ENCODE data around the gene TBC1D5.
"Not testable (repeated sequence)": the region's sequence is repeated elsewhere in the genome, so short reads cannot be mapped to it uniquely, and the experiment has no call there.

TBC1D5 gene

DNA sequence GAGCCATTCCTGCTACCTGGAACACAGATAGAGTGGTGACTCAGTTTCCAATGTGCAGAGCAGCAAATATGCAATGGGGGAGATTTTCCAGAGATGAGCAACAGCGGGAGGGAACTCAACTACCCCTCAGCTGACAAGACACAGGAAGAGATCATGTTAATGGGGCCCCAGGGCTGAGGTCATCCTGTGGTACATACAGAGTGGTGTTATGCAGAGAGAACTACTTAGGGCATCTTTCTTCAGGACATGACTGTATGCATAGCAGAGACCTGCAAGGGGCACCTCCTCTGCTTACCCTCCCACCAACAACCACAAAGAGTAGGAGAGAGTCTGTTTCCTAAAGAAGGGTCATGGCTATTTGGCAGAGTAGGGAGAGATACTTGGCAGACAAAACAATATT is 6.8 kb upstream of the TBC1D5 start:
- no peak for DNase-seq (ENCODE audit: low read depth in 3 of 3)

GRCh38 chr3:17747890-17748247 is 5.4 kb upstream of the TBC1D5 start:
- DNase-seq (ENCODE audit: low read depth in 3 of 3), result no peak

- DNase-seq (ENCODE audit: low read depth in 3 of 3), result no peak
Observed at GRCh38 chr3:17747174-17747889, 4.9 kb upstream of the TBC1D5 start.

DNA sequence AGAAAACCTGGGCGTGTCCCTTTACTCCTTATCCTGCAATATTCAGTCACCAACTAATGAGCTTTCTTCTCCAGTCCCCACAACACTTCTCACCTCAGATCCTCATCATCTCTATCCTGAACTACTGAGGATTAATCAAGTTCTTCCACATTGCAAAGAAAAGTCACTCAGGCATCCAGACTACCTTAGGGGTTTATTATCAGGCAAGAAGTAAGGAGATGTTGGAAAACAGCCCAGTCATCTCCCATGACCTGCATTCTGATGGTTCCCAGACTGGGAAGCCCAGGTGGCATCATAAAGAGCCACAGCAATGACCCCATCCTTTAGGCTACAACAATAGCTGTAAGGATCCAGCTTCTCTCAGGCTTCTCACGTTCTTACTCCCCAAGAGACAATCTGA is 3.5 kb upstream of the TBC1D5 start:
- no peak for DNase-seq (ENCODE audit: low read depth in 3 of 3)

DNA sequence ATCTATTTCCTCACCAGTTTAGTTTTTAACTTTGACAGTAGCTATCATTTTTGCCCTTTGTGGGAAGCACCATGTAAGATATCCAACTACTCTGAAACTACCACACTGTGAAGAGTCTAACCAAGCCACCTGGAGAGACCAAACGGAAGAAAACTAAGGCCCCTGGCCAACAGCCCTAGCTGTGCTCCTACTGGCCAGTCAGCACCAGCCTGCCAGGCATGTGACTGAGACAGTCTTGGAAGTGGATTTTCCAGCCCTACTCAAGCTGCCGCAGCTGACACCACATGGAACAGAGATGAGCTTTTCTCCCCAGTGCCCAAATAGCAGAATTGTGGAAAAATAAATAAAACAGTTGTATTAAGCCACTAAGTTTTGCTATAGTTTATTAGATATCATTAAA is 2.9 kb upstream of the TBC1D5 start:
- no peak for DNase-seq (ENCODE audit: low read depth in 3 of 3)

GRCh38 chr3:17744693-17745092 is 2.3 kb upstream of the TBC1D5 start:
- DNase-seq (ENCODE audit: low read depth in 3 of 3), result no peak

GRCh38 chr3:17743658-17743995 is 1.2 kb upstream of the TBC1D5 start:
- DNase-seq (ENCODE audit: low read depth in 3 of 3), result no peak

- no peak for DNase-seq (ENCODE audit: low read depth in 3 of 3)
Observed at GRCh38 chr3:17742880-17743657, 638 bp upstream of the TBC1D5 start.

- no peak for DNase-seq (ENCODE audit: low read depth in 3 of 3)
Observed at GRCh38 chr3:17741621-17742101, 770 bp downstream of the TBC1D5 start.

DNA sequence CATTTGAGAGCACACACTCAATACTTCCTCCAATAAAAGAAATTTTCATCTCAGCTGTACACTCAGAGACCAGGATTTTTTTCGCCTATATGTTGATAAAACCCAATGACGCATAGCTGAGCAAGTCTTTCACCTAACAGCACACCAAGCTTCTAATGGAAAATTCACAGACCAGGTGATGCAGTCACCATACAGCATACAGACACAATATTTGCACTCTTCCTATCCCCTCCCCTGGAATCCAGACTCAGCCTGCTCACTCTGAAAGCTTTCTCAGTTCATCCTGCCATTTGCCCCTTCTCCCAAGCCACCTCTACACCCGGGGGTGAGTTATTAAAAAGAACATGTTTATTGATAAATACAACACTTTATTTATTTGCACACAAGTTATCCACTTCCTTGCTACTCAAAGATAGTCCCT is 1.7 kb downstream of the TBC1D5 start:
- no peak for DNase-seq (ENCODE audit: low read depth in 3 of 3)

DNA sequence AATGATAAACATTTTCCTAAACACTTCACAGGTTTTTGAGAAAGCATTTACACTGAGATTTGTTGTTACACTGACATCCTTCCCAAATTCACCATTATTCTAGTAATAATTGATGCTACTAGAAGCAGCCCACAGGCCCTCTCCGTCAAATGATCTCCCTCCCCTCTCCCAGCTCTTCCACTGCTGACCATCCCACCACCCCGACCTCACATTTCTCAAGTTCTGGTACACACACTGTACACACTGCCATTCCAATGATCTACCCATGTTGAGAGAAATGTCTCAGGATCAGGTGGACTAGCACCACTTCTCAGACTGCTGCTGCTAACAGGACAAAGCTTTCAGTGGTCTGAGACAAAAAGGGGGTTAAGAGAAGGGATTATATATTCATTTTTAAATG is 3.5 kb downstream of the TBC1D5 start:
- DNase-seq (ENCODE audit: low read depth in 3 of 3), result no peak

- no peak for DNase-seq (ENCODE audit: low read depth in 3 of 3)
Observed at GRCh38 chr3:17738219-17738618, 4.2 kb downstream of the TBC1D5 start.

- no peak for DNase-seq (ENCODE audit: low read depth in 3 of 3)
Observed at GRCh38 chr3:17737591-17737990, 4.8 kb downstream of the TBC1D5 start.

DNA sequence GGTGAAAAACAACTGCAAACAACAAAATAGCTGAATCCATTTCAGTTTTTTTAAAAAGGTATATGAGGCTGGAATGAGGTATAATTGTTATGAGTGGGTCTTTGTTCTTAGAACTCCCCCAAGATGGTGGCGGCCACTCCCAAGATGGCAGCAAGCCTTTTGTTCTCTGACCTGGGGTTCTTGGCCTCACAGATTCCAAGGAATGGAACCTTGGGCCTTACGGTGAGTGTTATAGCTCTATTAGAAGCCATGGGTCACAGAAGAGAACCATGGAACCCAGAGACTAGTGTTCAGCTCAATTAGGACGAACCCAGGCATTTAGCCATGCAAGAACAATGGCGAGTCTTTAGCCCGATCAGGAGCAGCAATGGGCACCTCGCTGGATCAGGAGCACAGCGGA is 7.1 kb downstream of the TBC1D5 start:
- not testable (repeated sequence) for DNase-seq (ENCODE audit: low read depth in 3 of 3)

DNA sequence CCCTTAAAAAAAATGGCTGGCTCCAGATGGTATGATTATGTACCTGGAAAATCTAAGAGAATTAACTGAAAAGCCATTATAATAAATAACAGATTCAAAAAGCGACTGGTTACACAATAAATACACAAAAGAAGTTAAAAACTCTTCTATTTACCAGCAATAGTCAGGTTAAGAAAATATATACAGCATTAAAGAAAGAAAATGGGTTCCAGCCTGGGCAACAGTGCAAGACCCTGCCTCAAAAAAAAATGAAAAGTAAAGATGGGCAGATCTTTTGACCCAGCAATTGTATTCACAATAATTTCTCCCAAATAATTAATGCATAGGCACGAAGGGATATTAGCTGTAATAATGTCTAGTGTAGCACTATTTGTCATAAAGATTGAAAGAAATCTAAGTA is 8.7 kb downstream of the TBC1D5 start:
- DNase-seq (ENCODE audit: low read depth in 3 of 3), result no peak

GRCh38 chr3:17733215-17733614 is 9.2 kb downstream of the TBC1D5 start:
- DNase-seq (ENCODE audit: low read depth in 3 of 3), result no peak

DNA sequence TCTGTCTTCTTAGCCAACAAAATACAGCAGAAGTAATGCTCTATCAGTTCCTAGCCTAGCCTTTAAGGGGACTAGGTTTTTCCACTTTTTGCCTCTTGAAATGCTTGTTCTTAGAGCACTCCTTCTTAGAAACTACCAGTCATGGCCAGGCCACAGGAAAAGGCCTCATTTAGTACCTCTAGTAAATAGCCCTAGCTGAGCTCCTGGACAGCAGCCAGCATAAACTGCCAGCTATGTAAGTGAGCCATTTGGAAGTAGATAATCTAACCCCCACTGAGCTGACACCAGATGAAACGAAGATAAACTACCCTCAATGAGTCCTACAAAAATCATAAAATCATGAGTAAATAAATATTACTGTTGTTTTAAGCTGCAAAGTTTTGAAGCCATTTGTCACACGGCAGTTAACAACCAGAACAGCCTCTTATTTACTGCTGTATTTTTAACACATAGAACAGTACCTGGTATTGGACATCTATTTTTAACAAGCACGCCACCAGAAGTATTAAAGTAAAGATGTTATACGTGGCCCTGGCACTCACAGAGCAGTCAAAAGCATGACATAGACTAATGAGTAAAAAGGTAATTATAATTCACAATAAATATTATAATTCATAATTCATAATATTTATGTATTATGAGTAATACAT is 12.0 kb downstream of the TBC1D5 start:
- DNase-seq (ENCODE audit: low read depth in 3 of 3), result no peak

DNA sequence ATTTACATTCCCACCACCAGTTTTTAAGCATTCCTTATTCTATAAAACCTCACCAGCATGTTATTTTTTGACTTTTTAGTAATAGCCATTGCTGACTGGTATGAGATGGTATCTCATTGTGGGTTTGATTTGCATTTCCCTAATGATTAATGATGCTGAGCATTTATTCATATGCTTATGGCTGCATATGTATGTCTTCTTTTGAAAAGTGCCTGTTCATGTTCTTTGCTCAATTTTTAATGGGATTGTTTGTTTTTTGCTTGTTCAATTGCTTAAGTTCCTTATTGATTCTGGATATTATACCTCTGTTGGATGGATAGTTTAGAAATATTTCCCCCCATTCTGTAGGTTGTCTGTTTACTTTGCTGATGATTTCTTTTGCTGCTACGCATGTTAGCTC is 16.1 kb downstream of the TBC1D5 start:
- no peak for DNase-seq (ENCODE audit: low read depth in 3 of 3)

DNA sequence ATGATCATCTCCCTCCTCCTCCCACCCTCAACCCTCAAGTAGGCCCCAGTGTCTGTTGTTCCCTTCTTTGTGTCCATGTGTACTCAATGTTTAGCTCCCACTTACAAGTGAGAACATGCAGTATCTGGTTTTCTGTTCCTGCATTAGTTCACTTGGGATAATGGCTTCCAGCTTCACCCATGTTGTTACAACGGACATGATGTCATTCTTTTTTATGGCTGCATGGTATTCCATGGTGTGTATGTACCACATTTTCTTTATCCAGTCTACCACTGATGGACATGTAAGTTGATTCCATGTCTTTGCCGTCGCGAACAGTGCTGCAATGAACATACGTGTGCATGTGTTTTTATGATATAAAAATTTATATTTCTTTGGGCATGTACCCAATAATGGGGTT is 16.6 kb downstream of the TBC1D5 start:
- not testable (repeated sequence) for DNase-seq (ENCODE audit: low read depth in 3 of 3)

GRCh38 chr3:17724948-17725347 is 17.5 kb downstream of the TBC1D5 start:
- DNase-seq (ENCODE audit: low read depth in 3 of 3), result no peak

DNA sequence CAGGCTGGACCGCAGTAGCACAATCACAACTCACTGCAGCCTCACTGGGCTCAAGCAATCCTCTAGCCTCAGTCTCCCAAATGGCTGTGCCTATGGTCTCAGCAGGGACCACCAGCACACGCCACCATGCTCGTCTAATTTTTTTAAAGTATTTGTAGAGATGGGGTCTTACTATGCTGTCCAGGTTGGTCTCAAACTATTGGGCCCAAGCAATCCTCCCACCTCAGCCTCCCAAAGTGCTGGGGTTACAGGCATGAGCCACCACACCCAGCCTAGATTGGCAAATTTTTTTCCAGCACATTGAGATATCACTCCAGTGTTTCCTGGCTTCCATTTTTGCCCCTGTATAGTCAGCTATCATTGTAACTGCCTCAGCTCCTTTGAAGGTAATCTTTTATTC is 18.3 kb downstream of the TBC1D5 start:
- no peak for DNase-seq (ENCODE audit: low read depth in 3 of 3)

GRCh38 chr3:17717411-17717810 is 25.0 kb downstream of the TBC1D5 start:
- DNase-seq (ENCODE audit: low read depth in 3 of 3), result no peak

GRCh38 chr3:17714473-17714872 is 28.0 kb downstream of the TBC1D5 start:
- no peak for DNase-seq (ENCODE audit: low read depth in 3 of 3)

Measured in stimulated activated CD4-positive, alpha-beta T cell treated with anti-CD3 and anti-CD28 coated beads, TNF-alpha, amount 100 ng/mL, for 4 hours (primary cell).